ENCODE measurements around the gene PADI3.

GRCh38 chr1:17289721-17290120, 40.8 kb downstream of the PADI3 start:
- TF ChIP-seq GATA2 (IDR thresholded peaks at IDR 0.05; ENCODE audit: low read depth, low read length) = no peak
- TF ChIP-seq GATA3 (IDR thresholded peaks at IDR 0.05; ENCODE audit: low read depth, low read length) = no peak

All from SH-SY5Y (cell line).